Amygdala (tissue), 56 donors: ENCODE results near the gene KIF16B.
"Not testable (repeated sequence)": the region's sequence is repeated elsewhere in the genome, so short reads cannot be mapped to it uniquely, and the experiment has no call there.

Experiments
- DNase-seq, 56 donors: peaks; one replicate each; lab custom pipeline; 2025; lab: John Stamatoyannopoulos, UW

The KIF16B gene

GRCh38 chr20:16439540-16439939 lies 133.7 kb downstream of the KIF16B start:
- not testable (repeated sequence) for DNase-seq

GRCh38 chr20:16438100-16438499 lies 135.1 kb downstream of the KIF16B start:
- DNase-seq: no peak

DNA sequence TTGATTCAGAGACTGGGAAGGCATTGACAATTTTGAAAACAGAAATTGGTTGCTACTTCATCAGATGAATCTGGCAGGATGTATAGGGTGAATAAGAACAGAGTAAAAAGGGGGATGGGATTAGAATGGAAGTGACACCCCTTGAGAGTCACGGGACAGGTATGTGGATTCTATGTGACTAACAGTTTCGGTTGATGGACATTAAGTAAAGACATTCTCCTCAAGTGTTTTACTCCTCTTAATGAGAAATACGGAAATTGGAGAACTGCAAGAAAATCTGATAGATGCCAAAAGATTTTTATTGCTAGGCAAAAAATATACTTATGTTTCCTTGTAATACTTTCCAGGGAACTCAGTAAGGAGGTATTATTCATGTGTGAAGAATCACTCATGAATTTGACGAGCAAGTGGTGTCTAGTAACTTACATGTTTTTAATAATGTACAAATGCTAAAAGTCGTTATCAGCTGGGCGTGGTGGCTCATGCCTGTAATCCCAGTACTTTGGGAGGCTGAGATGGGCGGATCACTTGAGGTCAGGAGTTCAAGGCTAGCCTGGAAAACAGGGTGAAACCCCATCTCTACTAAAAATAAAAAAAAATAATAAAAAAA lies 135.8 kb downstream of the KIF16B start:
- no peak for DNase-seq

- DNase-seq: peak in 7 of 56 donors; percentile 0 to 31 (median 9)
These were observed 139.1 kb downstream of the KIF16B start for GRCh38 chr20:16434062-16434664.

- no peak for DNase-seq
These were observed 140.0 kb downstream of the KIF16B start for GRCh38 chr20:16433293-16433580.

GRCh38 chr20:16432466-16433292 lies 140.6 kb downstream of the KIF16B start:
- DNase-seq: no peak

- no peak for DNase-seq
These were observed 145.1 kb downstream of the KIF16B start for GRCh38 chr20:16428112-16428511.

- DNase-seq: no peak
These were observed 145.7 kb downstream of the KIF16B start for GRCh38 chr20:16427571-16427970.

DNA sequence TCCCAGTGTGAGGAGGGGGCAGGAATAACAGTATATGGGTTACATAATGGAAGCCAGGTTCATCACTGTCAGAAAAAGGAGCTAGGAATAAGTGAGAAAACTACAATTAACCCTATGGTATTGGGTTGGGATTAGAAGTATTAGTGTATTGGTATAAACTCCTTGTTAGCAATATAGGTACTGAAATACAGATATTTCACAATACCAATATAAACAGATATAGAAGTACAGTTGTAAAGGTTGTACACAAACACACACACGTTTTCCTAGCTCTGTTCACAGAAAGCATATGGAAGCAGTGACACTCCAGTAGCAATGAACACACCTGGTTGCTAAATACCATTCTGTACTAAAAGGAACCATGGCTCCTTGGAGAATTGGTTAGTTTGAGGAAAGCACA lies 148.5 kb downstream of the KIF16B start:
- no peak for DNase-seq

DNA sequence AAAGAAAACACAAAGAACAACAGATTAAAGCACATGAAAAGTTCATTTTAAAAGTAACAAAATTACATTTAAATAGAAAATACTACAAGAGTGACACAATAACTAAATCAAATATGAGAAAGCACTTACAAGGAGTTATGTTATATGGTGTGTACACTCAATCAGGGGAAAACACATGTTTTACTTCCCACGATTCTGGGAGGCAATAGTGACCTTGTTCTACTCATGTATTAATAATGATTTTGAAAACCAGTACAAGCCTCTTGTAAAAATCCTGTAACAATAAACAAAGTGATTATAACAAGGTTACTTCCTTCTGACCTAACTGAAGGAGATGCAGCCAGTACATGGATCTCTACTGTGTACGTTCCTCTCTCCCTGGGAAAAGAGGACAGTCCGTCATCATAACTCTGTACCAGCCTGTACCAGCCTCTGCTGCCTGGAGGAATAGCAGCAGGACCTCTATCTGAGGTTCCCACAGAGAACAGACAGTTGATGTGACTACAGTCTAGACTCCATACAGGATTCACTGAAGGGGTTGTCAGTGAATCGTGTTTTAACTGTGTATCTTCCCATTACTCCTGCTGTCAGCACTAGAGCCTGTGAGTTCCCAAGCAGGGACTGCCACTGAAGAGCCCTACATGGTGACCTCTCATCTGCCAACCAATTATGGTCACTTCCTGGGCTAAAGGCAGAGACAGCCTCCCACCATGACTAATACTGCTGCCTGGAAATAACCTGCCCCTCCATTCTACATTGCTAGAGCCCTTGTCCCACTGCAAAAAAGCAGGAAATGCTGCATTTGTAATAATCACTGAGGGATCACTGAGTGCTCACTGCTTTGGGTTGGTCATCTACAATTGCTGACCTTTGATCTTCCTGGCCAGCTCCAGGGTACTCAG lies 149.7 kb downstream of the KIF16B start:
- DNase-seq: no peak

DNA sequence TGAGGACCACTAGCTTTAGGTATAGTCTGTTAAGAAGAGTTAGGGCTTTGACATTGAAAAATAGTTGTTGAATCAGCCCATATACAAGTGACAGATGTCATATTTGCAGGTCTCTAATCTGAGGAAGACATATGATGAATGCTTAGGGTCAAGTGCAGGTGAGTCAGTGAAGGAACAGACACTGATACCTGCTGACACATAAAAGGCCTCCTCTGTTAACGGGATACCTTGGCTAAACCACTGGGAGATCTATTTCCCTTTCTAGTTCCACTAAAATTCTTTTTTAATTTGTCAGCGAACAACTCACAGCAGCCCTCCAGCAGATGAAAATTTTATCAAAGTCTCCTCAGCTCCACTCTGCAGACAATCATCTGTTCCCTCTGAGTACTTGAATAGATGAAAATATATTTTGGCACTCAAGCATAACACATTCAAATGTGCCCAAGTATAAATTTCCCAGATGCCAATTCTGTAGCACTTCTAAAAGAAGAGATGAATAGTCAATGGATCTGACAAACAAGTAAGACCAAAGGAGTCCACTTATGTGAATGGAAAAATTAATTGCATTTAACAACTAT lies 154.0 kb downstream of the KIF16B start:
- DNase-seq: no peak

GRCh38 chr20:16418616-16419015 lies 154.6 kb downstream of the KIF16B start:
- DNase-seq: no peak

DNA sequence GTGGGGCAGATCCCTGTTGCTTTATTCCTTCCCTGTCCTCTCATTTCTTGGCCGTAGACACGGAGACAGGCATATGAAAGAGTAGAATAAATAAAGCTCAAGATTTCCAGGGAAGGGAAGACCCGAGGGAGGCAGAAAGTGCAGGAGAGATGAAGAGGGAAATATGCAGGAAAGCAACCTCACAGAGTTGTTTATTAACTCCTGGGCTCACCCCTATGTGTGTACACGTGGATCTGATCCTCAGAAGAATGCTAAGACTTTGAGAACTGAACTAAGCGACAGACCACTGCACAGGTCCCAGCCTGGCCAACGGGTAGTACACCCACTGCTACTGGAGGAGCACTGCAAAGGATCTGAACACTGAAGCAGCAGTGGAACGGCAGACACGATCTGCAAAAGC lies 156.2 kb downstream of the KIF16B start:
- DNase-seq: no peak

DNA sequence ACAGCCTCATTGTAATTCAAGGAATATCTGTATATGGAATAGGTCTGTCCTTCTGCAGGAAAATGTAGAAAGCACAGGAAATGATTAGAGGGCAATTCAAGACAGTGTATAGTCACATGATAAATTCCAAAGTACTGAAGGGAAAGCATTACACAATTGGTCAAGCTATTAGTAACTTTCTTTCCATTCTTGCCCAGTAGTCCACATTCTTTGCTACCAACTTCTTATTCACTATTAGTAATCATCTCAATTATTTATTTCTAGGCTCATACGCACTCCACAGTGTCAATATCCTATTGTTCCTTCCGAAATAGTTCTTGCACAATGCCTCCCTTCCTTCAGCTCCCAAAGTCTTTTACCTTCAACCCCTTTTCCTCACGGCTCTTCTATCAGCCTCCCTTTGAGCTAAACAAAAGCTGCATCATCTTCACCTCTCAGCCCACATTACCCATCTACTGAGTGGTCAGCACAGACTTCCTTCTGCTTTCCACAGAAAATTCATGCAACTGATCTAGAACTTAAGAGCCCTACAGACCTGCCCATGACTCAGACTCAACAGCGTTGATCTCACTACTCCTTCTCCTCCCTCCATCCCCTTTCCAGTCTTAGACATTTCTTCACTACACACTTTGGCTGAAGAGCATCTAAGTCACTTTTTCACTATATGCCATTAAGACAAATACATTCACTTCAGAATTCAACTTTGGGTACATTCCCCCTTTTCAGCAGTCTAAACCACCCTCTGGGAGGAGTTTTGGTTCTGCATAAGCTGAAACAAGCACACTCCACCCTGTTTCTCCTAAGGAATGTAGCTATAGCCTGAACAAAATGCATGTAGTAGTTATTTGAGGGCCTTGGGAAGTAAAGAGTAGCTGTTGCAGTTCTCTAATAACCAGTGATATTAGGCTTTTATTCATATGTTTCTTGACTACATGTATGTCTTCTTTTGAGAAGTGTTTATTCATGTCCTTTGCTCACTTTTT lies 157.9 kb downstream of the KIF16B start:
- no peak for DNase-seq

DNA sequence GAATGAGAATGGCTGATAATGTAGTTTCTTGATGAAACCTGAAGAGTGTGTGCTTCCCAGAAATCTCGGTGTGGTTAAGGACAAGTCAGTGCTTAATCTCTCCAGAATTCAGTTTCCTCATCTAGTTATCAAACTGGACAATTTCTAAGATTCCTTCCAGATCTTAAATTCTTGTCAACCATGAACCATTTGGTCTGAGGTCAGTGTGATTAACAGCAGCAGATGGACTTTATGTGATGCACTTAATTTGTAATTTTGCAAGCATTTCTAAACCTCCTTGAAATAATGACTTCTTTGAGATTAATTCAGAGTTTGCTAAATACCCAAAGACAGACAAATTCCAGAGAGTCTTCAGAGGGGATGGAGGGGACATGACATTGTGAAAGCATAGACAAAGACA lies 160.3 kb downstream of the KIF16B start:
- no peak for DNase-seq

- DNase-seq: no peak
These were observed 161.9 kb downstream of the KIF16B start for GRCh38 chr20:16411361-16411760.

DNA sequence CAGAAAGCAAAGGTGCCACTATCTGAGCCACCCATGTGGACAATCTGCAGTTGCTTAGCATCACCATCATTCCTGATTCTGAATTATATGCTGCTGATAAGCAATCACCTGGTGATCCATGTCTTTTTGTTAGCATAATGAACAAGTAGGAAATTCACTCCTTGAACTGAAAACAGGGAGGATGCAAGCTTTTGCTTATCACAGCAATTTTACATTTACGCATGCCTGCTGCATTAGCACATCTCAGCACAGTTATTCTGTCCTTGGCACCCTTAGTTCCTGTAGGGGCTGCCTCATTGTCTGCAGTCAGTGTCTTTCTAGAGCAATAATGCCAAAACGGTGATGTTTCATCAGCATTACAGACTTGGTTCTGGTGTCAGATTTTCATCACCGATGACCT lies 162.6 kb downstream of the KIF16B start:
- no peak for DNase-seq

GRCh38 chr20:16408981-16409380 lies 164.3 kb downstream of the KIF16B start:
- no peak for DNase-seq
